RPMI8226 (cell line): Measurements from ENCODE around the gene PITHD1.
"Not testable (repeated sequence)": the region's sequence is repeated elsewhere in the genome, so short reads cannot be mapped to it uniquely, and the experiment has no call there.

Experiments
- DNase-seq: peaks from one replicate; pipeline ENCODE4 v3.0.0-alpha.2; 2015

Gene PITHD1

GRCh38 chr1:23827717-23828116 is 49.5 kb downstream of the PITHD1 start:
- DNase-seq = no peak

GRCh38 chr1:23834156-23834555 is 55.9 kb downstream of the PITHD1 start:
- not testable (repeated sequence) for DNase-seq

GRCh38 chr1:23836037-23836436 is 57.8 kb downstream of the PITHD1 start:
- DNase-seq = no peak
